ENCODE results near the gene KLHL8.
"Not testable (repeated sequence)": the region's sequence is repeated elsewhere in the genome, so short reads cannot be mapped to it uniquely, and the experiment has no call there.

KLHL8 gene

DNA sequence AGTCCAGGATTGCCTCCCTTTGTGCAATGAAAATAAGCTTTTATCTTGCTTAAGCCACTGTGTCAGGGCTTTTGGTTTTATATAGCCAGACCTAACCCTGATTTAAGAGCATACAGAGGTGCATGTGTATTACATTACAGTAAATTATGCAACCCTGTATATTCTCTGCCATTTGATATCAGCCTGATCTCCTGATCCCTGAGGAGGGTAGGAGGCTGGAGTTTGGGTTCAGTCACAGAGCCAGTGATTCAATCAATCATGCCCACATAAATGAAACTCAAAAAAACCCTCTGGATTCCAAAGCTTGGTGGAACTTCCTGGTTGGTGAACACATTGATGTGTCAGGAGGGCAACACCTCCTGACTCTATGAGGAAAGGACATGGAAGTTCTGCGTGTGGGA, 7.3 kb upstream of the KLHL8 start:
- DNase-seq: no peak

DNA sequence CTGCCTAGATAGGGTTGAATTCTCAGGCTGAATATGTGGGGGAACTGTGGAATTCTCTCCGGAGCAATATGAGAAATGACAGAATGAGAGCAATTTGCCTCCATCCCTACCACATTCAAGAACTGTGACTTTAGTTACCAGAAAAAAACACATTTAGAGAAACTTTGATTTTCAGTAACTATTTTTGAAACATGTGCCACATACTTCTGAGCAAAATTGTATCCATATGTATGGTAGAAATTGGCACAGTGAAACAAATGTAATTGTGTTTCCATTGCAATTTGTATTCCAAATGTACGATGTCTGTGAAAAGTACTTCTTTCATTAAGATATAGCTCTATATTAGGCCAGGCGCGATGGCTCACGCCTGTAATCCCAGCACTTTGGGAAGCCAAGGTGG, 5.5 kb upstream of the KLHL8 start:
- DNase-seq: no peak

DNA sequence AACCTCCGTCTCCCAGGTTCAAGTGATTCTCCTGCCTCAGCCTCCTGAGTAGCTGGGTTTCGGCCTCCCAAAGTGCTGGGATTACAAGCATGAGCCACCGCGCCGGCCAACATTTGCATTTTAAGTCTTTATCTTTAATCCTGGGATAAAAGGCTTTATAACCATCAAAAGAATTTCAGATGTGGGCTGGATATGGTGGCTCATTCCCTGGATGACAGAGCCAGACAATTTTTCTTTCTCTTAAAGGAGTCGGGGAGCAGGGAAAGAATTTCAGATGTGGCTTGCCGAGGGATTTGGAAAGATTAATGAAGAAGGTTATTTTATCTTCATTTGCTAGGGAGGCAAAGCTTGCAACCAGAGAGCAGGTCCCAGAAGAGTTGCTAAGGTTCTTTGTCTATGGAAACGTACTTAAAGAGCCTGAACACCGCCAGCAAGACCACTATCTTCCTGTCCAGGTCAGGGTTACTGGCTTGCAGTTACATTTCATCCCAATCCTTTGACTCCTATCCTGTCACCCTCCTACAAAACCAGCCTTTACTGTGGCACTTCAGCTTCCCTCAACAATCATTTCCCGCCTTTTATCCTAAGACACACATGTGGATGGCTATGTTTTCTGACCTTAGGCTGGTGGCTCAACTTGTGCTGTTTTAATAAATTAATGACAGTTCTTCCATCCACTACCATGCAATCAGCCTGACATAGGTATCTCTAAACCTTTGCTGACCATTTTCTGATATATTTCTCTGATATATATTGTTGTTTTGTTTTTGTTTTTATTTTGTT, 3.9 kb upstream of the KLHL8 start:
- no peak for DNase-seq

DNA sequence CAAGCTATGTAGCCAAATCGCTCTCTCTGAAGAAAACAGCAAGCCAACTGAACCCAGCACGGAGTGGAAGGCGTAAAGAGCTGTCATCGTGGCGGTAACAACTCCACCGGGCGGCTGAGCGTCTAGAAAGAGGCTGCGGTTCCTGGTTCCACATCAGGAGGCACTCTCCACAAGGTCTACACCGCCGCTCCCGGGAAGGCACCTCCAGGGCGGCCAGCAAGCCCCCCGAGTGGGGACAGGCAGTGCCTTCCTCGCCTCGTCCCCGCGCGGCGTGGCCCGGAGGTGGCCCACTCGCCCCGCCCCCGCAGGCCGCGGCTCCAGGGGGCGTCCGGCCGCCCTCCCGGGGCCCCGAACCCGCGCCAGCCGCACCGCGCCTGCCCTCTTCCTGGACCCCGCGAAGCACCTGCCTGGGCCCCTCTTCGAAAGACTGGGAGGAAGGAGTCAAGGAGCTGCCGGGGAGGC, 755 bp downstream of the KLHL8 start:
- DNase-seq: peak; percentile 81

DNA sequence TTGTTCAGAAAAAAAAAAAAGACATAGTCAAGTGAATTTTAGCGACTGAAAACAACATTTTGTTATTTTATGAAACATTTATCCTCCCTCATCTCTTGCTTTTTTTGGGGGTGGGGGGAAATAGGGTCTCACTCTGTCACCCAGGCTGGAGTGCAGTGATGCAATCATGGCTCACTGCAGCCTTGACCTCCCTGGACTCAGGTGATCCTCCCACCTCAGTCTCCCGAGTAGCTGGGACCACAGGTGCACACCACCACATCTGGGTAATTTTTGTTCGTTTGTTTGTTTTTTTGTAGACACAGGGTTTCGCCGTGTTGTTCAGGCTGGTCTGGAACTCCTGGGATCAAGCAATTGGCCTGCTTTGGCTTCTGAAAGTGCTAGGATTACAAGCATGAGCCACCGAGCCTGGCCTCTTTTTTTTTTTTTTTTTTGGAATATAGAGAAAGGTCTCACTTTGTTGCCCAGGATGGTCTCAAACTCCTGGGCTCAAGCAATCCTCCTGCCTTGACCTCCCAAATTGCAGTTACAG, 3.1 kb downstream of the KLHL8 start:
- DNase-seq: not testable (repeated sequence)

DNA sequence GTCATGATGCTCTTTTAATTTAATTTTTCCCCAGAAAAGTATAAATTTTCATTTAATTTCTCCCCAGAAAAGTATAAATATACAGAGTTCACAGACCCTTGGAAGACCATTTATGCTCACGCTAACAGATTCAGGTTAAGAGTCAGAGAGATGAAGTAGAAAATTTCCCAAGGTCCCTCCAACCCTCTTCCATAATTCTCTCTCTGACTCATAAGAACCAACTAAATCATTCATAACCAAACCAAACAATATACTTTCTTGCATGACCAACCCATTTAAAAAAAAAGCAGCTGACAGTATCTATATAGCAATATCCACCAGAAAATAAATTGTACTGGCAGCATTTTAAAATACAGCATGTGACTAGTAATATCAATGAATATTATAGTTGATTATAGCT, 3.9 kb downstream of the KLHL8 start:
- DNase-seq: no peak

DNA sequence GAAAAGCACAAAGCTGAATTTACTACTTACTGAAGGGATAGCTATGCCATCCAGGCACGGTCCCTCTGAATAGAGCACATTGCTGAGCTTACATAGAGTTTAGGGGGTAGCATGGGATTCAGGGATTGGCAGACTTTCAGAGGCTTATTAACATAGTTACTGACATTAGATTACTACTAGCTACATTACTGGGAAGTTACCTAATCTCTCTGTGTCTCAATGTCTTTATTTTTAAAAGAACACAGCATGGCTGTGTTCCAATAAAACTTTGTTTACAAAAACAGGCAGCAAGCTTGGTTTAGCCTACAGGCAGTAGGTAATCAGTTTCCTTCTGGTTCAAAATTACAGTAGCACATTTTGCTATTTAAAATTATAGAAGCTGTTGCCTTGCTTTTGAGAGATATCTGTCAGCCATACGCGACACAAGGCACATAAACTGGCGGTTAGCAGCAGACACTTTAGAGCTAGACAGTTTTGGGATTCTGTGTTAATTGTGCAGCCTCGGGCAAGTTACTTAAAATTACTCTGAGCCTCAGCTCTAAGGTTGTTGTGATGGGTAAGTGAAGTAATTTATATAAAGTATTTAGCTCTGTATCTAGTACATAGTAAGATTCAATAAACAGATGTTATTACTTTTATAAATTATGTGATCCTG, 6.9 kb downstream of the KLHL8 start:
- DNase-seq: peak; percentile 24

DNA sequence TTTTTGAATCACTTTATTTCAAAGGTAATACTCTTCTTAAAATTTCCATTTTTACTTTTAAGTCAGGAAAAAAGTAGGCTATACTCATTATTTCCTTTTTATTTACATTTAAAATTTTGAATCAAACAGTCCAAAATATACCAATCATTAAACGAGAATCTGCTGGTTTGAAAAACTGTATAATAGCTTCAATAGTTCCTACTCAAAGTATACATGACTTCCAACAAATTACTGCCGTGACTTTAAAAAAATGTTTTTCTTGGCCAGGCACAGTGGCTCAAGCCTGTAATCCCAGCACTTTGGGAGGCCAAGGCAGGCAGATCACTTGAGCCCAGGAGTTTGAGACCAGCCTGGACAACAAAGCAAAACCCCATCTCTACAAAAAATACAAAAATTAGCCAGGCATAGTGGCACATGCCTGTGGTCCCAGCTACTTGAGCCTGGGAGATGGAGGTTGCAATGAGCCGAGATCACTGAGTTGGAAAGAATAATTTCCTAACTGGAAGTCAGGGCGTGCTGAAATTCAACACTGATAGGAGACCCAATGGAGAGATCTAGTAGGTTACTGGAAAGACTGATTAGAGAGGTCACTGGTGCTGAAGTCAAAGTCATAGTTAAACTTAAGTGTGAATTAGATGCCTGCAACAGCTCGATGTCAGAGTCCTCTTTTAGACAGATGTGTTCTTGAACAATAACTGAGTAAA, 9.0 kb downstream of the KLHL8 start:
- DNase-seq: no peak

DNA sequence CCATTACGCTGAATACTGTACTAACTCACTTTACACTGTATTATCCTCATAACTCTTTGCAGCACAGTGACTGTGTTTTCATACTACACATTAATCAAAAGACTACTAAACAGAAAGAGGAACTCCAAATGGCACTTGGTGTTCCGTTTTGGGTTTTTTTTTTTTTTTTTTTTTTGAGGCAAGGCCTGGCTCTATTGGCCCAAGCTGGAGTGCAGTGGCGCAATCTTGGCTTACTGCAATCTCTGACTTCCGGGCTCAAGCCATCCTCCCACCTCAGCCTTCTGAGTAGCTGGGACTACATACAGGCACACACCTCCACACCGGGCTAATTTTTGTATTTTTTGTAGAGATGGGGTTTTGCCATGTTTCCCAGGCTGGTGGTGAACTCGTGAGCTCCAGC, 10.7 kb downstream of the KLHL8 start:
- peak; percentile 93 for DNase-seq

DNA sequence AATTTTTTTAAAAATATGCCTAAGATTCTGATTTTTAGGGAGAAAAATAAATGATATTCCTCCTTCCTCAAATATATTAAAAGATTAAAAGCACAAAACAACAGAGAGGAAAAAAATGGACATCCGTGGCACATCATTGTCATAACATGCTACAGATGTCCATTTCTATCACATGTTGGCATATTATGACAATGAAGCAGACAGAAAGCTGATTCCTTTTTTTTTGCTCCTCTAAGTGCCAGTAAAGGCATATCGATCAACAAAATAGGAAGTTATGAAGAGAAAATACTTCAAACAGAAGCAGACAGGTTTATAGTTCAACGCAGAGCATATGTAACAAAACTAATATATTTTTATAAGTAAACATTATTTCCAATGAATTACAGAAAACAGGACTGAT, 11.2 kb downstream of the KLHL8 start:
- DNase-seq: no peak

DNA sequence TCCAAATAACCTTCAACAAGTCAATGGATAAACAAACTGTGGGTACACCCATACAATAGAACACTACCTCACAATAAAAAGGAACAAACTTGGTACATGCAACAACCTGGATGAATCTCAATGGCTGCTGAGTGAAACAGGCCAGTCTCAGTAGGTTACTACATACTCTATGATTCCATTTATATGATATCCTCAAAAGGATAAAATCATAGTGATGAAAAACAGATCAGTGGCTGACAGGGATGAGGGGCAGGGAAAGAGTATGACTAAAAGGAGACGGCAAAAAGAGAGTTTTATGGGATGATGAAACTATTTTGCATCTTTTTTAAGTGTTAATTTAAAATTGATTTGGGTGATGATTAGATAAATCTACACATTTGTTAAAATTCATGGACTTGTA, 15.9 kb downstream of the KLHL8 start:
- no peak for DNase-seq

DNA sequence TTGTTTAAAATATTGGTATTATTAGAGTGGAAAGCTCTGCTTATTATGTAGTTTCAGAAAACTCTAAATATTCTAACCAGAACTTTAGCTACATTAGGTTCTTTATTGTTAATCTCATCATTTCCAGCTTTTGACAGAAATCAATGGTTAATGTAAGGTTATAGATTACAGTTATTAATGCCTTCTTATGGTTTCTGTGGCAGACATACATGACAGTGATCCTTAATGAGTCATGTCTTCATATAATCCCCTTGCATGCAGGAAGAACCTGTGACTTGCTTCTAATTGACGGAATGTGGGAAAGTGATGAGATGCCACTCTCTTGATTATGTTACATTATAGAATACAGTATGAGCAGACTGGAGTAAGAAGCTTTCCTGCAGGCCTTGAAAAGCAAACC, 23.5 kb downstream of the KLHL8 start:
- no peak for DNase-seq

DNA sequence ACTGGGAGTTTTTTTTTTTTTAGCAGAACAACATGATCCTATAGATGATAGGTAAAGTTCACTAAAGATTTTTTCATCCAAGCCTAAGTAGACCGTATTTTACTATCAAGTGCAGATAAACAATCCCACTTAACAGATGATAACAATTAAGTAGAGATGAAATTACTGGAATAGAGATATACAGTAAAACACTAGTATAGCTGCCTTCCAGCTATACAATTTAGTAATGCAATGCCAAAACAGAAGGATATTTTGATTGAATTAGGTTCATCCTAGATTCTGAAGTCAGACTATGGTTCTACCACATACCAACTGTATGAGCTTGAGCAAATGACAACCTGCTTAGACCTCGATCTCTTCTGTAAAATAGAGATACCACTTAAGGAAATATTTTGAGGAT, 24.3 kb downstream of the KLHL8 start:
- no peak for DNase-seq

DNA sequence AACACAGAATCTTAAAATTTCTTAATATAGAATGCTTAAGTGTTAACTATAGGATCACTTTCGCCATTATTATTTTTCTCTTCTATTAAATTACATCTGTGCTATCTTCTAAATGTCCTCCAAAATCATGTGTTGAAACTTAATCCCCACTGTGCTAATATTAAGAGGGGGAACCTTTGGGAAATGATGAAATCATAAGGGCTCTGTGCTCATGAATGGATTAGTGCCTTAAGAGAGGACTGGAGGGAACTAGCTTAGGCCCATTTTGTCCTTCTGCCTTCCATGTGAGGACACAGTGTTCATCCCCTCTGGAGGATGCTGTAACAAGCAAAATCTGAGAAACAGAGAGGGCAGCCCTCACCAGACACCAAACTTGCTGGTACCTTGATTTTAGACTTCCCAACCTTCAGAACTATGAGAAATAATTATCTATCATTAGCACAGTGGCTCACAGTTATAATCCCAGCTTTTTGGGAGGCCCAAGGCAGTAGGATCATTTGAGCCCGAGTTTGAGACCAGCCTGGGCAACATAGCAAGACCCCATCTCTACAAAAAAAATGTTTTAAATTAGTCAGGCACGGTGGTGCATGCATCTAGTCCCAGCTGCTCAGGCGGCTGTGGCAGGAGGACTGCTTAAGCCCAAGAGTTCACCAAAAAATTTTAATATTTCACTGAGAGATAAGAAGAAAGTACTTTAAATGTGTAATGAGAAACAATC, 26.3 kb downstream of the KLHL8 start:
- no peak for DNase-seq

DNA sequence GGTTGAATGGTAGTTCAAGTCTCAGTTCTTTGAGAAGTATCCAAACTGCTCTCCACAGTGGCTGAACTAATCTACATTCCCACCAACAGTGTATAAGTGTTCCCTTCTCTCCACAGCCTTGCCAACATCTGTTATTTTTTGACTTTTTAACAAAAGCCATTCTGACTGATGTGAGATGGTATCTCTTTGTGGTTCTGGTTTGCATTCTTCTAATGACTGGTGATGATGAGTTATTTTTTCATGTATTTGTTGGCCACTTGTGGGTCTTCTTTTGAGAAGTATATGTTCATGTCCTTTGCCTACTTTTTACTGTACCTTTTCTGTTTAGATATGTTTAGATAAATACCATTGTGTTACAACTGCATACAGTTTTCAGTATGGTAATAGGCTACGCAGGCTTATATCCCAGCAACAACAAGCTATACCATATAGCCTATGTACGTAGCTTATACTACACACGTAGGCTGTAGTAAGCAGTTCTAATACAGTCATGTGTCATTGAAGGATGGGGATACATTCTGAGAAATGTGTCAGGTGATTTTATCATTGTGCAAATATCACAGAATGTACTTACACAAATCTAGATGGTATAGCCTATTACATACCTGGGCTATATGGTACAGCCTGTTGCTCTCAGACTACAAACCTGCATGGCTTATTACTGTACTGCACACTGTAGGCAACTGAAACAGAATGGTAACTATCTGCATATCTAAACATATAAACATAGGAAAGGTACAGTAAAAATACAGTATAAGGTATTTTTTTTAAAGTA, 28.1 kb downstream of the KLHL8 start:
- peak; percentile 18 for DNase-seq

DNA sequence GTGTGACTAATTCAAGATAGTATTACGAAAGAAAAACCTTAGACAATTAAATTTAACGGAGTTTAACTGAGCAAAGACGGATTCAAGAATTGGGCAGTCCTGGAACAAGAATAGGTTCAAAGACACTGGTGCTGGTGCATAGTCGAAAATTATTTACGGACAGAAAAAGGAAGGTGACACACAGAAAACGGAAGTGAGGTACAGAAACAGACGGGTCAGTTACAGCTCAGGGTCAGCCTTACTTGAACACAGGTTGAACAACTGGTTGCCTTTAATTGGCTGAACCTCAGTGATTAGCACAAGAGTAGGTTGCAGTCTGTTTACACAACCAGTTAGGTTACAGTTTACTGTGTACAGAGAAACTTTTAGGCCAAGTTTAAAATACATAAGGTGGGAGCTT, 31.5 kb downstream of the KLHL8 start:
- DNase-seq: no peak

DNA sequence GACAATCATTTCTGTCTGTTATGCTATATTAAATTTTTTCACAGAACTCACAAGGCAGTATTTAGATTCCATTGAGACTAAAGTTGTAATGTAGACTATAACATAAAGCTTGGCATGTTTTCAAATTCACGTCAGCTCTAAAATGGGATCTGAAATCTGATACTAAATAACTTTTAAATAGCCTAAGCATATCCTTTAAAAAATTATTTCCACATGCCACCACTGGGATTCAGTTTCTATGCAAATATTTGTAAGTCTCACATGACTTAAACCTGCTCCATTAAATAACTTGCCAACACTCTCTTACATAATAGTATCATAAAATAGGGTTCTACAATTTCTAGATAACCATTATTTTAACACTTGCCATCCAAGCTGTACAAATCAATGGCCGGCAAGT, 32.4 kb downstream of the KLHL8 start:
- DNase-seq: no peak

DNA sequence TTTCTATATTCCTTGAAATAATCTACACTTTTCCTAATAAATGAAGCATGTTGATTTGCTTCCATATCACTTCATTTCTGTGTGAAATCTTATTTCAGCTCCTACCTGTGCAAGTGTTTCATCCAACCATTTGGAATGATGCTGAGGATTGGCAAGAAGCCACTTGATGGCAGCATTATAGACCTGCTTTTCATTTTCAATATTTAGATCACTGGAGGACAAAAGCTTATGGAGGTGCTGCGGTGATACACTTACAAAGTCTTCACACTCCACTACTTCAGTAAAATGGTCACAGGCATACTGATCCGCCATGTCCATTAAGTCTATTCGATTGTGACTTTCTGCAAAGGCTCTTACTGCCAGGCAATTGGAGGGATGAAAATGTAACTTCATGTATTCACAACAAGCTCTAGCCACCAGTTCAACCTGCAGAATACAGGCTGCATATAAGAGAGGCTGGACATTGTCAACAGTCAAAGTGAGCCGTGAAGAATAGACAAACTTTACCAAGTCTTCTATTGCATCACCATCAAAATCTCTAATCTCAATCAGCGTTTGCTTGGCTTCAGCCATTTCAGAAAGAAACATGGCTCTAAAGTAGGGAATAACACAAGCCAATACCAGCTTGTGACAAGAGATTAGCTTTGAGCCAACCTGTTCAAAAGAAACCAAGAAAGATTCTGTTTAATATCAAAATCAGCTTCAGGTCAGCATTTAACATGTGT, 35.1 kb downstream of the KLHL8 start:
- no peak for DNase-seq

DNA sequence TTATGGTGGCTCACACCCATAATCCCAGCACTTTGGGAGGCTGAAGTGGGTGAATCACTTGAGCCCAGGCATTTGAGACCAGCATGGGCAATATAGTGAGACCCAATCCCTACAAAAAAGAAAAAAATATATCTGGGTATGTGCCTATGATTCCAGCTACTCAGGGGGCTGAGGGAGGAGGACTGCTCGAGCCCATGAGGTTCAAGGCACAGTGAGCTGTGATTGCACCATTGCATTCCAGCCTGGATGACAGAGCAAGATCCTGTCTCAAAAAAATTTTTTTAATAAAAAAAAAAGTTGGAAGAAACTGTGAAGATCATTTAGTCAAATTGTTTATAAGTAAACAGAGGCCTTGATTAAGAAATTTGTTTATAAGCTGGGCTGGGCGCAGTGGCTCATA, 39.7 kb downstream of the KLHL8 start:
- no peak for DNase-seq

DNA sequence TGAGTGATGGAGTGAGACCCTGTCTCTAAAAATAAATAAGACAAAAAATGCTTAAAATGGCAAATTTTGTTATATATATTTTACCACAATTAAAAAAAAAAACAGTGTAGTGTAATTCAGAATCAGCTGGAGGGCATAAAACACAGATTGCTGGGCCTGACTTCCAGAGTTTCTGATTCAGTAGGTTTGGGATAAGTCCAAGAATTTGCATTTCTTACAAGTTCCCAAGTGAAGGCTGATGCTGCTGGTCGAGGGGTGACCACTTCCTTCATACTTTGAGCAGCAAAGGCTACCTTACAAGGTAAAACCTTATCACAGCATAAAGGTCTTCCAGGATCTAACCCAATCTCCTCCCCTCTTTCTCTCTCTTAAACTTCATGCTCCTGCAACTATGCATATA, 40.7 kb downstream of the KLHL8 start:
- no peak for DNase-seq

DNA sequence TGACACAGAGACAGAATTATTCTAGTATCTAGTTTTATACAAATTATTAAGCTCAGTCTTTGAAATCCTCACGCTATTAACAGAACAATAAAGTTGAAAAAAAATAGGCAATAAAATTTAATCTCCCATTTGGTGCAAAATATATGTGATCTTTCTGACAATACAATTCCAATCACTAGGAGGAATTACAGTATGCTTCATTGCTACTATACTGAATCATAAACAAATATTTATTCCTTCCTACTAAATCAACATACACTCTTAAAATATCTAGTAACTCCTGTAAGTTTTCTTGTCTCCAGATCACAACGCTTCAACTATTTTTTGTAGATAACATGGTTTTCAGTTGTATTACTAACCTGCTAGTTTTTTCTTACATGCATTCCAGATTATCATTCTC, 45.7 kb downstream of the KLHL8 start:
- DNase-seq: no peak

DNA sequence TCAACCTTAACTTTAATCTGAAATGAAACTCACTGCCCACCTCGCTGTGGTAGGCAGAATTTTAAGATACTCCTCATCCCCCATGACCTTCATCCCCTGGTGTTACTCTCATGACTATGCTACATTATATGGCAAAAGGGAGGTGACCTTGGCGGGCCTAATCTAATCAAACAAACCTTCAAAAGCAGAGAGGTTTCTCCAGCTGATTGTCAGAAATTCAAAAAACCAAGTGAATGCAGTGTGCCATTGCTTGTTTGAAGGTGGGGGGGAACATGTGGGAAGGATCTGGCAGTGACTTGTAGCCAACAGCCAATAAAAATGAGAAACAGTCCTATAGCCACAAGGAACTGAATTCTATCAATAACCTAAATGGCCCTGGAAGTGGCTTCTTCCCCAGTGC, 48.5 kb downstream of the KLHL8 start:
- DNase-seq: no peak

All from hematopoietic multipotent progenitor cell treated with erythropoietin and hydrocortisone succinate and interleukin-3 and kit ligand, for 4 days (in vitro differentiated cells).